LNCaP clone FGC (cell line): ENCODE results near the gene TEAD1.

Source experiments
- DNase-seq: peaks from one replicate; pipeline ENCODE4 v3.0.0-alpha.2; 2011; ENCODE audit warnings: low read depth
- H3K4me3 ChIP-seq: 2 replicates; pipeline ENCODE4 v1.5.1; 2011; ENCODE audit warnings: mild to moderate bottlenecking, low read depth, low read length, control low read depth
- CTCF ChIP-seq: IDR thresholded peaks from 2 replicates; pipeline ENCODE4 v1.5.1; 2012; ENCODE audit warnings: mild to moderate bottlenecking; ENCODE audit not compliant: control insufficient read depth, insufficient read depth; ENCODE audit errors: extremely low read depth

Gene TEAD1

GRCh38 chr11:12724301-12725054 lies 50.3 kb downstream of the TEAD1 start:
- no peak for TF ChIP-seq CTCF
- peak; percentile 84 for DNase-seq
- H3K4me3 ChIP-seq: peak overlapping the region; percentile 21

GRCh38 chr11:12725055-12725862 lies 51.0 kb downstream of the TEAD1 start:
- no peak overlapping the region for H3K4me3 ChIP-seq
- DNase-seq: peak; percentile 39
- TF ChIP-seq CTCF: no peak

GRCh38 chr11:12725863-12726682 lies 51.9 kb downstream of the TEAD1 start:
- DNase-seq: no peak
- H3K4me3 ChIP-seq: no peak overlapping the region
- TF ChIP-seq CTCF: no peak

GRCh38 chr11:12727563-12728211 lies 53.5 kb downstream of the TEAD1 start:
- no peak overlapping the region for H3K4me3 ChIP-seq
- TF ChIP-seq CTCF: no peak
- DNase-seq: no peak

- TF ChIP-seq CTCF: no peak
- no peak for DNase-seq
- no peak overlapping the region for H3K4me3 ChIP-seq
Observed at GRCh38 chr11:12728417-12728816, 54.2 kb downstream of the TEAD1 start.

GRCh38 chr11:12729941-12730340 lies 55.7 kb downstream of the TEAD1 start:
- no peak overlapping the region for H3K4me3 ChIP-seq
- DNase-seq: peak; percentile 91
- no peak for TF ChIP-seq CTCF
